ENCODE measurements around the gene TECPR2. TPM values are rescaled to one million over a fixed set of nuclear protein-coding genes. Genes with fewer than 3 reads are reported as not detected.

The TECPR2 gene
- 5.1 and 16.4 TPM in 2 replicates for total RNA-seq

GRCh38 chr14:102362545-102363181, at the start of gene TECPR2, which contains the start of gene CINP:
Gene TECPR2, plus strand, starts transcription at chr14:102362941. Its CDS starts 13,781 bp downstream, at chr14:102376722.
Gene CINP, minus strand, starts transcription at chr14:102362890. Its CDS starts 39 bp downstream, at chr14:102362851.
- peak; percentile 43 for DNase-seq (ENCODE audit: low read depth)
- H3K4me3 ChIP-seq (ENCODE audit: low read depth, low read length) = peak within 1 kb of the TSS; percentile 82
- TF ChIP-seq, protein P1, sequence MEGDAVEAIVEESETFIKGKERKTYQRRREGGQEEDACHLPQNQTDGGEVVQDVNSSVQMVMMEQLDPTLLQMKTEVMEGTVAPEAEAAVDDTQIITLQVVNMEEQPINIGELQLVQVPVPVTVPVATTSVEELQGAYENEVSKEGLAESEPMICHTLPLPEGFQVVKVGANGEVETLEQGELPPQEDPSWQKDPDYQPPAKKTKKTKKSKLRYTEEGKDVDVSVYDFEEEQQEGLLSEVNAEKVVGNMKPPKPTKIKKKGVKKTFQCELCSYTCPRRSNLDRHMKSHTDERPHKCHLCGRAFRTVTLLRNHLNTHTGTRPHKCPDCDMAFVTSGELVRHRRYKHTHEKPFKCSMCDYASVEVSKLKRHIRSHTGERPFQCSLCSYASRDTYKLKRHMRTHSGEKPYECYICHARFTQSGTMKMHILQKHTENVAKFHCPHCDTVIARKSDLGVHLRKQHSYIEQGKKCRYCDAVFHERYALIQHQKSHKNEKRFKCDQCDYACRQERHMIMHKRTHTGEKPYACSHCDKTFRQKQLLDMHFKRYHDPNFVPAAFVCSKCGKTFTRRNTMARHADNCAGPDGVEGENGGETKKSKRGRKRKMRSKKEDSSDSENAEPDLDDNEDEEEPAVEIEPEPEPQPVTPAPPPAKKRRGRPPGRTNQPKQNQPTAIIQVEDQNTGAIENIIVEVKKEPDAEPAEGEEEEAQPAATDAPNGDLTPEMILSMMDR (conservative IDR thresholded peaks at IDR 0.05; ENCODE audit: low read depth, low read length) = no peak

- TF ChIP-seq, protein P1 (conservative IDR thresholded peaks at IDR 0.05; ENCODE audit: low read depth, low read length) = peak; percentile 78
- no peak for DNase-seq (ENCODE audit: low read depth)
- H3K4me3 ChIP-seq (ENCODE audit: low read depth, low read length) = peak overlapping the region; percentile 62
These were observed 48.3 kb upstream of the TECPR2 start for GRCh38 chr14:102314242-102315011.

- DNase-seq (ENCODE audit: low read depth) = no peak
- no peak overlapping the region for H3K4me3 ChIP-seq (ENCODE audit: low read depth, low read length)
- TF ChIP-seq, protein P1 (conservative IDR thresholded peaks at IDR 0.05; ENCODE audit: low read depth, low read length) = no peak
These were observed 47.6 kb upstream of the TECPR2 start for GRCh38 chr14:102315121-102315520.

DNA sequence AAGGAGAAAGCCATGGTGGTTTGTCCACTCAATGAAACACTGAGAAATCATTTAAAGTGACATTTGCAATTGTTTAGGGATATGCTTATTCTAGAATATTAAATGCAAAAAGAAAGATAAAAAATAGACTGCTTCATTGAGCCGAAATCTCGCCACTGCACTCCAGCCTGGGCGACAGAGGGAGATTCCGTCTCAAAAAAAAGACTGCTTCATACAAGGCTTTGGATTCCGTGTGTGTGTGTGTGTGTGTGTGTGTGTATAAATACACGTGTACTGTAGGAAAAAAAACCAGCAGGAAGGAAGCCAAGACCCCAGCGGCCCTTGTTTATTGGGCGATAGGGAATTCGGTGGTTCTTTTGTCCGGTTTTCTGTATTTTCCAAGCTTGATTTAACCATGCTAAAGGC, 46.4 kb upstream of the TECPR2 start:
- TF ChIP-seq, protein P1 (conservative IDR thresholded peaks at IDR 0.05; ENCODE audit: low read depth, low read length) = no peak
- DNase-seq (ENCODE audit: low read depth) = no peak

DNA sequence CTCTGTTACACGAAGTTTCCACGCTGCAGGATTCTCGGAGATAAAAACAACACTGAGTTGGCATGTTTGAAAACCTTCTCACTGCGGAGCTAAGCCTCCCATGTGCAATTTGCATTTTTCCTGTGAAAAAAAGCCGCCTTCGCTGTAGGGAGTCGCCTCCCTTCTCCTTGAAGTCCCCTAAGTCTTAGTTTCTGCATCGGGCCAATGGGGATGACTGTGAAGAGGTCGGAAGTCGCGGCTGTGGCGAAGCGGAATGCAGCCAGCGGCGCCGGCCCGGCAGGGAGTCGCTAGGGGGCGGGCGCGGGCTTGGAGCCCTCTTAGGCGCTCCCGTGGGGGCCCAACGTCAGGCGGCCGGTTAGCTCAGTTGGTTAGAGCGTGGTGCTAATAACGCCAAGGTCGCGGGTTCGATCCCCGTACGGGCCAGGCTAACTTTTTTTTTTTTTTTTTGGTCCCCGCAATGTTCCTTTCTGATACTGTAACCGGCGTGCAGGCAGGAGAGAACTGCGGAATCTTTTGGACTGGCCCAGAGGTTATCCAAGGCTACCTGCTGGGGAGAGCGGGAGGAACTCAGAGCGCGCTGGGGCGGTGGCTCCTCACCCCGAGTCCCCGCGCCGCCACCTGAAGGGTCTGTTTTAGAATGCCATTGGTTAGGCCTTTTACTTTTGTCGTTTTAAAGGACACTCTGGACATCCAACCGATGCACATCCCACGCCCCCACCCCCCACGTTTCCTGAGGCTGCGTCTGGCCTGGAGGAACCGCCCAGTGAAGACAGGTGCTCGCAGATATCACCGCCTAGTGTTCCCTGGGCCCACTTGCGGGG, 45.8 kb upstream of the TECPR2 start:
- DNase-seq (ENCODE audit: low read depth) = no peak
- TF ChIP-seq, protein P1 (conservative IDR thresholded peaks at IDR 0.05; ENCODE audit: low read depth, low read length) = peak; percentile 74
- H3K4me3 ChIP-seq (ENCODE audit: low read depth, low read length) = peak overlapping the region; percentile 57

More for the DNA sequence above, 46.4 kb upstream of the TECPR2 start:
- peak overlapping the region; percentile 57 for H3K4me3 ChIP-seq (ENCODE audit: low read depth, low read length)

DNA sequence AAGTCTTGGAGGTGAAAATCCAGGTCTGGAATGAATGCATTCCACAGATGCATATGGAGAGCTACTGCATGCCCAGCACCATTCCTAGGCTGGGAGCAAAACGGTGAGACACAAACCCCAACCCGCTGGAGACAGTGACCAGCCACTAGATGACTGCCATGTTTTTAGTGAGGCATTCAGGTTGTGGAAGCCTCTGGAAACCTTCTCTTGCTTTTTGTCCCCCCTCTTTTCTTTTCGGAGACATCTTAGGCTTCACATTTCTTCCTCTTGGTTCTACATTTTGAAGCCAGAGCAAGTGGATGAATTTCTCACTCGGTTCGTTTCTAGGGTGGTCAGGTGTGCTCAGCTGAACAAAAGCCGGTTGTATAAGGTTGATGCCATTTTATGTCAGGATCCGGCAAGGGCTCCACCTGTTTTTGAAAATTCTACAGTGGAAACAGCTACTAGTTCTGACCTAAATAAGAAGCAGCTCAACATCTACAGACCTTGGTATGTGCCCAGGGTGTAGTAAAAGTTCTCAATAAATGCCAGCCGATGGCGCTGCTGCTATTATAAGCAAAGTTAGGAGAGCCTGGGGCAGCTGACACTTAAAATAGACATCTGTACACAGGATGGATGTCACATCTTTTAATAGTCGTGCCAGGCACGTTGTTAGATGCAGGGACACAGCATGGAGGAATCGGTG, 45.0 kb upstream of the TECPR2 start:
- H3K4me3 ChIP-seq (ENCODE audit: low read depth, low read length) = peak overlapping the region; percentile 57
- TF ChIP-seq, protein P1 (conservative IDR thresholded peaks at IDR 0.05; ENCODE audit: low read depth, low read length) = peak; percentile 13
- DNase-seq (ENCODE audit: low read depth) = no peak

Measured in epithelial cell of proximal tubule (primary cell).